Measurements from ENCODE around the gene NEURL1B. TPM values are rescaled to one million over a fixed set of nuclear protein-coding genes. Genes with fewer than 3 reads are reported as not detected.

Gene NEURL1B
- total and polyA plus RNA-seq, 2 experiments from 2014 or later = 0.13 to 1.8 TPM

GRCh38 chr5:172669386-172670004 is 28.4 kb downstream of the NEURL1B start:
- no peaks in the 10 kb centered on the region for H3K9me2 ChIP-seq (ENCODE audit: insufficient read depth)
- DNase-seq = no peak
- in situ Hi-C loops (cut with MboI) = no loop called here
- no peak overlapping the region for H2AFZ ChIP-seq
- WGBS, 2 experiments (ENCODE audit: low coverage in 1 of 2, low lambda C conversion rate in 2 of 2, missing lambda C conversion rate in 2 of 2) = 92 to 95% methylated on average over 19 to 45 of the region's 45 CpGs
- H3K79me2 ChIP-seq (ENCODE audit: insufficient read depth) = no peaks in the 10 kb centered on the region
- TF ChIP-seq EZH2phosphoT487 (IDR thresholded peaks at IDR 0.05; ENCODE audit: insufficient read depth, low read depth) (no peak), EZH2 (IDR thresholded peaks at IDR 0.05; ENCODE audit: insufficient read depth, poor library complexity, severe bottlenecking) (no peak)
- H4K20me1 ChIP-seq (ENCODE audit: insufficient read depth) = no peaks in the 10 kb centered on the region
- H3K4me3 ChIP-seq = no peak overlapping the region
- H3K4me1 ChIP-seq (ENCODE audit: insufficient read depth) = no peaks in the 10 kb centered on the region
- H3K9ac ChIP-seq = no peak overlapping the region
- no peak overlapping the region for H3K4me2 ChIP-seq (ENCODE audit: unreplicated experiment)
- H3K36me3 ChIP-seq (ENCODE audit: low read depth) = no peaks in the 10 kb centered on the region
- no peaks in the 10 kb centered on the region for H3K9me3 ChIP-seq (ENCODE audit: low read depth)
- no peak overlapping the region for H3K27ac ChIP-seq
- no peaks in the 10 kb centered on the region for H3F3A ChIP-seq (ENCODE audit: insufficient read depth)
- no peaks in the 10 kb centered on the region for H3K27me3 ChIP-seq (replicated peaks; ENCODE audit: insufficient read depth)

GRCh38 chr5:172670005-172670402 is 28.9 kb downstream of the NEURL1B start:
- WGBS, 2 experiments (ENCODE audit: low coverage in 1 of 2, low lambda C conversion rate in 2 of 2, missing lambda C conversion rate in 2 of 2) = 97 to 99% methylated on average over 40 to 51 of the region's 51 CpGs
- no peaks in the 10 kb centered on the region for H3F3A ChIP-seq (ENCODE audit: insufficient read depth)
- H3K4me1 ChIP-seq (ENCODE audit: insufficient read depth) = no peaks in the 10 kb centered on the region
- no peaks in the 10 kb centered on the region for H3K9me3 ChIP-seq (ENCODE audit: low read depth)
- H3K9me2 ChIP-seq (ENCODE audit: insufficient read depth) = no peaks in the 10 kb centered on the region
- no peaks in the 10 kb centered on the region for H3K79me2 ChIP-seq (ENCODE audit: insufficient read depth)
- no peak overlapping the region for H3K4me3 ChIP-seq
- H3K36me3 ChIP-seq (ENCODE audit: low read depth) = no peaks in the 10 kb centered on the region
- in situ Hi-C loops (cut with MboI) = no loop called here
- H3K4me2 ChIP-seq (ENCODE audit: unreplicated experiment) = no peak overlapping the region
- H4K20me1 ChIP-seq (ENCODE audit: insufficient read depth) = no peaks in the 10 kb centered on the region
- H3K9ac ChIP-seq = no peak overlapping the region
- DNase-seq = no peak
- no peak for TF ChIP-seq EZH2 (IDR thresholded peaks at IDR 0.05; ENCODE audit: insufficient read depth, poor library complexity, severe bottlenecking)
- TF ChIP-seq EZH2phosphoT487 (IDR thresholded peaks at IDR 0.05; ENCODE audit: insufficient read depth, low read depth) = no peak
- no peaks in the 10 kb centered on the region for H3K27me3 ChIP-seq (replicated peaks; ENCODE audit: insufficient read depth)
- H3K27ac ChIP-seq = no peak overlapping the region
- H2AFZ ChIP-seq = no peak overlapping the region

- Histone ChIP-seq H3F3A (ENCODE audit: insufficient read depth) (no peaks in the 10 kb centered on the region), H4K20me1 (ENCODE audit: insufficient read depth) (no peaks in the 10 kb centered on the region), H3K27me3 (replicated peaks; ENCODE audit: insufficient read depth) (no peaks in the 10 kb centered on the region), H3K4me2 (ENCODE audit: unreplicated experiment) (no peak overlapping the region), H3K9me2 (ENCODE audit: insufficient read depth) (no peaks in the 10 kb centered on the region), H3K79me2 (ENCODE audit: insufficient read depth) (no peaks in the 10 kb centered on the region), H3K4me3 (no peak overlapping the region), H3K27ac (no peak overlapping the region), H3K9ac (no peak overlapping the region), H2AFZ (no peak overlapping the region), H3K9me3 (ENCODE audit: low read depth) (no peaks in the 10 kb centered on the region), H3K4me1 (ENCODE audit: insufficient read depth) (no peaks in the 10 kb centered on the region), H3K36me3 (ENCODE audit: low read depth) (no peaks in the 10 kb centered on the region)
- WGBS, 2 experiments (ENCODE audit: low coverage in 1 of 2, low lambda C conversion rate in 2 of 2, missing lambda C conversion rate in 2 of 2) = 94 to 98% methylated on average over 9 of the region's 9 CpGs
- TF ChIP-seq EZH2phosphoT487 (IDR thresholded peaks at IDR 0.05; ENCODE audit: insufficient read depth, low read depth) (no peak), EZH2 (IDR thresholded peaks at IDR 0.05; ENCODE audit: insufficient read depth, poor library complexity, severe bottlenecking) (no peak)
- no peak for DNase-seq
- in situ Hi-C loops (cut with MboI) = no loop called here
Measured at GRCh38 chr5:172670444-172670843, 29.4 kb downstream of the NEURL1B start.

GRCh38 chr5:172671091-172671490 is 30.0 kb downstream of the NEURL1B start:
- Histone ChIP-seq H3K79me2 (ENCODE audit: insufficient read depth) (no peaks in the 10 kb centered on the region), H2AFZ (no peak overlapping the region), H3K4me3 (no peak overlapping the region), H4K20me1 (ENCODE audit: insufficient read depth) (no peaks in the 10 kb centered on the region), H3K36me3 (ENCODE audit: low read depth) (no peaks in the 10 kb centered on the region), H3K9ac (no peak overlapping the region), H3K27me3 (replicated peaks; ENCODE audit: insufficient read depth) (no peaks in the 10 kb centered on the region), H3F3A (ENCODE audit: insufficient read depth) (no peaks in the 10 kb centered on the region), H3K9me2 (ENCODE audit: insufficient read depth) (no peaks in the 10 kb centered on the region), H3K4me1 (ENCODE audit: insufficient read depth) (no peaks in the 10 kb centered on the region), H3K27ac (no peak overlapping the region), H3K4me2 (ENCODE audit: unreplicated experiment) (no peak overlapping the region), H3K9me3 (ENCODE audit: low read depth) (no peaks in the 10 kb centered on the region)
- in situ Hi-C loops (cut with MboI) = no loop called here
- TF ChIP-seq EZH2phosphoT487 (IDR thresholded peaks at IDR 0.05; ENCODE audit: insufficient read depth, low read depth) (no peak), EZH2 (IDR thresholded peaks at IDR 0.05; ENCODE audit: insufficient read depth, poor library complexity, severe bottlenecking) (no peak)
- DNase-seq = no peak
- 90 to 96% methylated on average over 5 of the region's 5 CpGs for WGBS, 2 experiments (ENCODE audit: low coverage in 1 of 2, low lambda C conversion rate in 2 of 2, missing lambda C conversion rate in 2 of 2)
